ENCODE results near the gene RNF113B. TPM values are rescaled to one million over a fixed set of nuclear protein-coding genes. Genes with fewer than 3 reads are reported as not detected.

The RNF113B gene
- total and polyA plus RNA-seq, 2 experiments from 2014 or later: 0.19 TPM; not detected in 1

DNA sequence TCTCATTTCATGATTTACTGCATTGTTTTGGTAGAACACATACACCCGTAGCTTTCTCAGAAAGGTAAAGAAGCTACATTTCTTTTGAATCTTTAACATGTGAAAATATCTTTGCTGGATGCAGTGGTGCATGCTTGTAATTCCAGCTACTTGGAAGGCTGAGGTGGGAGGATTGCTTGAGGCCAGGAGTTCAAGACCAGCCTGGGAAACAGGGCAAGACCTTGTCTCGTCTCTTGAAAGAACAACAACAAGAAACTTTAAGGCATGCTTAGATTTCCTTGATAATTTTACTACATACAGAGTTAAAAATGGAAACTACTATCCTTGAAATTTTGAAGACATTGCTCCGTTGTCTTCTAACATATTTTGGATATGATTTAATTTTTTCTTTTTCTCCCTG, 7.7 kb downstream of the RNF113B start (continued):
- TF ChIP-seq, protein P1, sequence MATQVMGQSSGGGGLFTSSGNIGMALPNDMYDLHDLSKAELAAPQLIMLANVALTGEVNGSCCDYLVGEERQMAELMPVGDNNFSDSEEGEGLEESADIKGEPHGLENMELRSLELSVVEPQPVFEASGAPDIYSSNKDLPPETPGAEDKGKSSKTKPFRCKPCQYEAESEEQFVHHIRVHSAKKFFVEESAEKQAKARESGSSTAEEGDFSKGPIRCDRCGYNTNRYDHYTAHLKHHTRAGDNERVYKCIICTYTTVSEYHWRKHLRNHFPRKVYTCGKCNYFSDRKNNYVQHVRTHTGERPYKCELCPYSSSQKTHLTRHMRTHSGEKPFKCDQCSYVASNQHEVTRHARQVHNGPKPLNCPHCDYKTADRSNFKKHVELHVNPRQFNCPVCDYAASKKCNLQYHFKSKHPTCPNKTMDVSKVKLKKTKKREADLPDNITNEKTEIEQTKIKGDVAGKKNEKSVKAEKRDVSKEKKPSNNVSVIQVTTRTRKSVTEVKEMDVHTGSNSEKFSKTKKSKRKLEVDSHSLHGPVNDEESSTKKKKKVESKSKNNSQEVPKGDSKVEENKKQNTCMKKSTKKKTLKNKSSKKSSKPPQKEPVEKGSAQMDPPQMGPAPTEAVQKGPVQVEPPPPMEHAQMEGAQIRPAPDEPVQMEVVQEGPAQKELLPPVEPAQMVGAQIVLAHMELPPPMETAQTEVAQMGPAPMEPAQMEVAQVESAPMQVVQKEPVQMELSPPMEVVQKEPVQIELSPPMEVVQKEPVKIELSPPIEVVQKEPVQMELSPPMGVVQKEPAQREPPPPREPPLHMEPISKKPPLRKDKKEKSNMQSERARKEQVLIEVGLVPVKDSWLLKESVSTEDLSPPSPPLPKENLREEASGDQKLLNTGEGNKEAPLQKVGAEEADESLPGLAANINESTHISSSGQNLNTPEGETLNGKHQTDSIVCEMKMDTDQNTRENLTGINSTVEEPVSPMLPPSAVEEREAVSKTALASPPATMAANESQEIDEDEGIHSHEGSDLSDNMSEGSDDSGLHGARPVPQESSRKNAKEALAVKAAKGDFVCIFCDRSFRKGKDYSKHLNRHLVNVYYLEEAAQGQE (IDR thresholded peaks at IDR 0.05; ENCODE audit: unreplicated experiment): no peak

- ATAC-seq: no peak
- peaks cover 80% of the 10 kb centered on the region for H3K79me2 ChIP-seq (replicated peaks; ENCODE audit: insufficient read depth)
- H3K4me3 Mint-ChIP-seq: no peak overlapping the region
These were observed 14.1 kb downstream of the RNF113B start for GRCh38 chr13:98162935-98163334.

More at GRCh38 chr13:98162935-98163334, 14.1 kb downstream of the RNF113B start:
- Histone ChIP-seq H3K4me1 (ENCODE audit: insufficient read depth) (peaks cover 23% of the 10 kb centered on the region), H3K27ac (ENCODE audit: low read depth) (no peak overlapping the region), H3K4me3 (no peak overlapping the region), H2AFZ (no peak overlapping the region), H3K27me3 (ENCODE audit: insufficient read depth) (no peaks in the 10 kb centered on the region), H3F3A (replicated peaks; ENCODE audit: low read depth) (no peaks in the 10 kb centered on the region), H3K4me2 (no peak overlapping the region), H3K9me2 (ENCODE audit: insufficient read depth) (no peaks in the 10 kb centered on the region), H3K36me3 (ENCODE audit: insufficient read depth) (no peaks in the 10 kb centered on the region), H4K20me1 (replicated peaks; ENCODE audit: insufficient read depth) (peaks cover 3% of the 10 kb centered on the region; the same call in 1 of the 2 replicates)
- Mint-ChIP-seq H3K36me3 (ENCODE audit: low read depth) (peaks cover 7% of the 10 kb centered on the region; the same call in 1 of the 3 replicates), H3K4me1 (peaks cover 34% of the 10 kb centered on the region), H3K9me3 (no peaks in the 10 kb centered on the region), H3K27me3 (ENCODE audit: insufficient read depth, low read depth, poor library complexity) (peaks cover 5% of the 10 kb centered on the region), H3K27ac (no peak overlapping the region)
- no peak for TF ChIP-seq ZNF331 (CRISPR knock-in tag; IDR thresholded peaks at IDR 0.05; ENCODE audit: low read depth)
- no peak for TF ChIP-seq STAT1 (IDR thresholded peaks at IDR 0.05; ENCODE audit: unreplicated experiment)
- TF ChIP-seq, protein P1 (IDR thresholded peaks at IDR 0.05; ENCODE audit: unreplicated experiment): no peak
- TF ChIP-seq, protein P2, sequence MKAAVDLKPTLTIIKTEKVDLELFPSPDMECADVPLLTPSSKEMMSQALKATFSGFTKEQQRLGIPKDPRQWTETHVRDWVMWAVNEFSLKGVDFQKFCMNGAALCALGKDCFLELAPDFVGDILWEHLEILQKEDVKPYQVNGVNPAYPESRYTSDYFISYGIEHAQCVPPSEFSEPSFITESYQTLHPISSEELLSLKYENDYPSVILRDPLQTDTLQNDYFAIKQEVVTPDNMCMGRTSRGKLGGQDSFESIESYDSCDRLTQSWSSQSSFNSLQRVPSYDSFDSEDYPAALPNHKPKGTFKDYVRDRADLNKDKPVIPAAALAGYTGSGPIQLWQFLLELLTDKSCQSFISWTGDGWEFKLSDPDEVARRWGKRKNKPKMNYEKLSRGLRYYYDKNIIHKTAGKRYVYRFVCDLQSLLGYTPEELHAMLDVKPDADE (IDR thresholded peaks at IDR 0.05): no peak
- no peak for TF ChIP-seq EZH2 (IDR thresholded peaks at IDR 0.05; ENCODE audit: low read depth, unreplicated experiment)
- TF ChIP-seq EZH2phosphoT487 (IDR thresholded peaks at IDR 0.05; ENCODE audit: unreplicated experiment): no peak
- DNase-seq (ENCODE audit: low spot score): no peak
